ENCODE results near the gene USP28. TPM values are rescaled to one million over a fixed set of nuclear protein-coding genes. Genes with fewer than 3 reads are reported as not detected.

The USP28 gene
- total RNA-seq, 1 experiment from 2014 or later: 49.9 TPM

DNA sequence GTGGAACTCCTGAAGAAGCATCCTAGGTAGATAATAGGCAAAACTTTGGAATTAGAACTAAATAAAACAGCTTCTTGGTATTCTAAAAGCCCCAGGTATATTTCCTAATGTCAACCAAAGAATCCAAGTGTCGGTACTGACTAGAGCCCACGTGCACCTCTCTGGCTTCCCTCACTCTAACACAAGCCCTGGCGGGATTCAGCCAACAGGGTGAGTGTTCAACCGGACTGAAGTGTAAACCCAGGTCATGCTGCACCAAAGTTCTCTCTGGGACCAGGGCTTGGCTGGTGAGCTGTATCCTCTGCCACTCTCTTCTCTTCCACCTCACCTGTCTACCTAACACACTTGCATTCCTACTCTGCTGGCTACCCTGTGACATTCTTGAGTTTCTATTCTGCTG, 40.1 kb downstream of the USP28 start:
- Histone ChIP-seq H3K36me3 (peaks cover 11% of the 10 kb centered on the region), H3K4me1 (no peaks in the 10 kb centered on the region), H3K27ac (no peak overlapping the region), H3K4me3 (no peak overlapping the region), H3K9me3 (replicated peaks) (no peaks in the 10 kb centered on the region), H3K27me3 (no peaks in the 10 kb centered on the region)
- DNase-seq: no peak

DNA sequence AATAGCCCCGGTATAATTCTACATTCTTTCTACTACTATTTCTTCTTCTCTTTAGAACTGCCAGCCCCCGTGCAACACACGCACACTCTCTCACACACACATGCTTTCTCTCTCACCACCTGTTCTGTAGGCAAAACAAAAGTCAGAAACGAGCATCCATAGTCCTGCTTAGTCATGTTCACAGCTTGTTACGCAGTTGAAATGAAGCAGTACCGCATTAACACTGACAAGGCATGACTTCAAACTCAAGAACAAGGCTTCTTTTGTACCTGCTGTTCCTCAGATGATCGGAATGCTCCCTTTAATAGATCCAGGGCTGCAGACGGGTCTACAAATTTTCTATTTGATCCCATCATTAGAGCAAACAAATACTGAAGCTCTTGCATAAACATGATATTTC, 42.2 kb downstream of the USP28 start:
- no peak for DNase-seq
- Histone ChIP-seq H3K27me3 (no peaks in the 10 kb centered on the region), H3K27ac (no peak overlapping the region), H3K36me3 (no peaks in the 10 kb centered on the region; the same call in 1 of the 2 replicates), H3K4me3 (no peak overlapping the region), H3K9me3 (replicated peaks) (no peaks in the 10 kb centered on the region), H3K4me1 (no peaks in the 10 kb centered on the region)

DNA sequence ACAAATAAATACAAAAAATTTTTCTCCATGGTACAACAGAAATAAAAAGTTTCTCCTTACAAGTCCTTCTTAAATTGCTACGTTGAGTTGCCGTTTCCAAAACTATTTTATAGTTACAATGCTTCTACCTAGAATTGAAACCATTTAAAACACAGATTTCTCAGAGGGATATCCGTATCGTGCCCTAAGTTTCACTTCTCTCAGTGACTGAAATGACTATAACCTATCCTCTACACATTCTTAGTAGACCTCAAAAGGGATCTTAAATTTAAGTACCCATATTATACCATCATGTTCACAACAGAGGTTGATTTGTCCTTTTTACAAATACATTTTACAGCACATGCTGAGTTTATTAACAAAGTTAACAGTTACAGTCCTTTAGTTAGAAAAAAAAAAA, 44.1 kb downstream of the USP28 start:
- no peak overlapping the region for H3K4me3 ChIP-seq
- no peak for DNase-seq
- no peaks in the 10 kb centered on the region for H3K9me3 ChIP-seq (replicated peaks)
- no peaks in the 10 kb centered on the region; the same call in 1 of the 2 replicates for H3K36me3 ChIP-seq
- H3K27me3 ChIP-seq: no peaks in the 10 kb centered on the region
- H3K4me1 ChIP-seq: no peaks in the 10 kb centered on the region
- H3K27ac ChIP-seq: no peak overlapping the region

DNA sequence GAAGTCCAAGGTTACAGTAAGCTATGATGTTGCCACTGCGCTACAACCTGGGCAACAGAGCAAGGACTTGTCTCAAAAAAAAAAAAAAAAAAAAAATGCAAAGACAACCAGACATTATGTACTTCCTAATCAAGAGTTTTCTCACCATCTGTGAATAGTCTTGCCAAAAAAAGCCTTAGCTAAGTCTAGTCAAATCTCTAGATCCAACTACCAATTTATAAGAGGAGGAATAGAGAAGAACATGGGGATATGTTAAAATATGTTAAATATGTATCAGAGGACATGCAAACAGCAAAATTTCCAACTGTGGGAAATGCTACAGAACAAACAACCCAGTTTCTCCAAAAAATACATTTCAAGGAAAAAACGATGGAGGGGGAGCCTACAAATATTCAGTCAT, 45.6 kb downstream of the USP28 start:
- no peaks in the 10 kb centered on the region for H3K9me3 ChIP-seq (replicated peaks)
- peaks cover 10% of the 10 kb centered on the region for H3K36me3 ChIP-seq
- no peaks in the 10 kb centered on the region for H3K4me1 ChIP-seq
- H3K27me3 ChIP-seq: no peaks in the 10 kb centered on the region
- H3K4me3 ChIP-seq: no peak overlapping the region
- DNase-seq: no peak
- H3K27ac ChIP-seq: no peak overlapping the region

DNA sequence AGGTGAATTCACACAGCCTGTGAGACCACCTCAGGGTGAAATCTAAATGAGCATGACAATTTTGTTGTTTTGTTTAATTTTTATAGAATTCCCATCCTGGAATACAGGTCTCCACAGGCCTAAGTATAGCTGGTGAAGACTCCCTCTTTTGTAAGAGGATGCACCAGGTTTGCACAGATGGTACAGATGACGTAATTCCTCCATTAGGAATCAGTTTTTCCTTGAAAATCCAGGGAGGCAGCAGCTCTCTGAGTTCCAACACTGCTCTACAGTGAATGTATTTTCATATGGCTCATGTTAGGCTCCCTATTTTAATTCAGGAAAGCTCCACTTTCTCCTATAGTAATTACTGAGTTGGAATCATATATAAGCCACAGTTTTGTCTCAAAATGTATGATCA, 47.2 kb downstream of the USP28 start:
- Histone ChIP-seq H3K9me3 (replicated peaks) (no peaks in the 10 kb centered on the region), H3K27ac (no peak overlapping the region), H3K4me3 (no peak overlapping the region), H3K36me3 (peaks cover 12% of the 10 kb centered on the region), H3K4me1 (no peaks in the 10 kb centered on the region), H3K27me3 (no peaks in the 10 kb centered on the region)
- no peak for DNase-seq

DNA sequence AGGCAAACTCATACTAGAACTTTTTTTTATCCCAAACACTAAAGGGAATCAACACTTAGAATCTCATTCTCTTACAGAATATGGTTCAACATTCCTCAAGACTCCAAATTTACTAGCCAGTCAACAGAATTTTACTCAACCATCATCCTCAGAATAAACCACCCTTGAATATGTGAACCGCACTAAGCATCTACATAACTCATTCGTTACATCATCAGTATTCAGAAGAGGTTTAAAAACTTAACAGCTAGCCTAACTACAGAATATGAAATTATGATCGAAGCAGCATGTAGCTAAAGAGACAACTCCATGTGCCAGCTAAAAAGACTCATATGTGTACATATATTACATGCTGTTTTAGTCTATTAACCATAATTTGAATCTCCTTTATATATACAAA, 47.9 kb downstream of the USP28 start:
- no peaks in the 10 kb centered on the region for H3K27me3 ChIP-seq
- H3K9me3 ChIP-seq (replicated peaks): no peaks in the 10 kb centered on the region
- H3K36me3 ChIP-seq: peaks cover 12% of the 10 kb centered on the region
- no peak for DNase-seq
- H3K4me3 ChIP-seq: no peak overlapping the region
- H3K4me1 ChIP-seq: no peaks in the 10 kb centered on the region
- no peak overlapping the region for H3K27ac ChIP-seq

DNA sequence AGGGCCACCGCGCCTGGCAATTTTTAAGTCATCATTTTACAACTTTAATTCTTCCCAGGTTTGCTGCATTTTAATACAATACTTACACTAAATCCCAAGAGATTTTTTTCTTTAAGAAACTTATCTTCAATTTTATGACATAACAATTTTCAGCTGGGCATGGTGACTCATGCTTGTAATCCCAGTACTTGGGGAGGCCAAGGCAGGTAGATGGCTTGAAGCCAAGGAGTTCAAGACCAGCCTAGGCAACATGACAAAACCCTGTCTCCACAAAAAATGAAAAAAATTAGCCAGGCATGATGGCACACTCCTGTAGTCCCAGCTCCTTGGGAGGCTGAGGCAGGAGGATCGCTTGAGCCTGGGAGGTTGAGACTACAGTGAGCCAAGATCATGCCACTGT, 56.9 kb downstream of the USP28 start:
- no peaks in the 10 kb centered on the region for H3K4me1 ChIP-seq
- H3K27me3 ChIP-seq: no peaks in the 10 kb centered on the region
- no peak overlapping the region for H3K27ac ChIP-seq
- no peaks in the 10 kb centered on the region for H3K9me3 ChIP-seq (replicated peaks)
- H3K36me3 ChIP-seq: peaks cover 6% of the 10 kb centered on the region
- H3K4me3 ChIP-seq: no peak overlapping the region
- DNase-seq: no peak

DNA sequence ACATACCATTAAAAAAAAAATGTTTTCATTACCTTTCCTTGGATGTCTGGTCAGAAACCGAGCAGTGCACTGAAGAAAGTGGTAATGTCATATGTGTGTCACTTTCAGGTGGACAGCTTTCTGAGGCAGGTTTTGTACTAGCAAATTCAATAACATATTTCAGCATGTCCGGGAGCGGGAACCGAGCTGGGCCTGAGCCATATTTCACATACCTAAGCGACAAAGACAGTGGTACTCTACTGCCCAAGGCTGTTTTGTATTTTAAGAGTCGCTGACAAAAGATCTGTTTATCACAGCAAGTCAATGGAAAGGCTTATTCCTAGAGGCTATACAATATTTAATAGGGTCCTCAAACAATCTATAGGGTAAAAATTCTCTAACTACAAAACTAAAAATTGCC, 57.7 kb downstream of the USP28 start:
- Histone ChIP-seq H3K4me1 (no peaks in the 10 kb centered on the region), H3K27ac (no peak overlapping the region), H3K9me3 (replicated peaks) (no peaks in the 10 kb centered on the region), H3K36me3 (peaks cover 8% of the 10 kb centered on the region), H3K4me3 (no peak overlapping the region), H3K27me3 (no peaks in the 10 kb centered on the region)
- DNase-seq: no peak

DNA sequence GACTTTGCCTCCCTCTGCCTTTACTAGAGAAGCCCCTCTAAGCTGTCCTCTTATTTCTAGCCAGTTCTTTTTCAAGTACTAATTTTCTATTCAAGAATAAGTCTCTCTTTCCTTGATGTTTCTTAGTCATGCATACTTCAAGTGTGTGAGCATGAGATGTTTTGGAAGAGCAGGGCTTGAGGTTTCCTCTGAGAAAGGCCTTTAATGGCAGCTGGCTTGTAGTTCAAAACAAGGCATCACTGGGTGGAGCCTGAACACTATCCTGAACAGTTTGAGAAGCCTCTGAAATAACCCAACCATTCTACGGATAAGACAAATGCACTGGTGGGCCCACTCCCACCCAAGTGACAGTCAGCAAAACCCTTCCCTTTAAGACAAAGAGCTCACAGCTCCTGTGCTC, 58.2 kb downstream of the USP28 start:
- H3K27me3 ChIP-seq: no peaks in the 10 kb centered on the region
- H3K4me1 ChIP-seq: no peaks in the 10 kb centered on the region
- H3K36me3 ChIP-seq: peaks cover 11% of the 10 kb centered on the region
- DNase-seq: no peak
- no peak overlapping the region for H3K4me3 ChIP-seq
- no peaks in the 10 kb centered on the region for H3K9me3 ChIP-seq (replicated peaks)
- H3K27ac ChIP-seq: no peak overlapping the region

DNA sequence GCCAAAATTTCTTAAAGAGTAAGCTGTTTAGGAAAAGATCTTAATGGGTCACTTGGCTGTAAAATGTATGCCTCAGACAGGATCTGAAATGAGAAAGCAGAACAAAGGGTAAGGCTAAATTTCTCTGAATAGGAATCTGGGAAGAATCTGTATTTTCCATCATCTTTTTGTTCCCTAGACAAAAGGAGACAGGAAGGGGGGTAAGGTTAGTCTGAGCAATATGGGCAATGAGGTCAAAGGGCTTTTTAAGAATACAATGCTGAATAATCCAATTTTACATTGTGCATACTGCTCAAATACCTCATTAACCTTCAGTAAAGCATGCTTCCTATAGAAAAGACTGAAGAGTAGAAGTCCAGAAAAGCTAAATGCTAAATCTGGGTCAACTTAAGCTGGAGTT, 61.2 kb downstream of the USP28 start:
- Histone ChIP-seq H3K27me3 (no peaks in the 10 kb centered on the region), H3K9me3 (replicated peaks) (no peaks in the 10 kb centered on the region), H3K4me3 (no peak overlapping the region), H3K4me1 (no peaks in the 10 kb centered on the region), H3K36me3 (peaks cover 7% of the 10 kb centered on the region), H3K27ac (no peak overlapping the region)
- DNase-seq: no peak

DNA sequence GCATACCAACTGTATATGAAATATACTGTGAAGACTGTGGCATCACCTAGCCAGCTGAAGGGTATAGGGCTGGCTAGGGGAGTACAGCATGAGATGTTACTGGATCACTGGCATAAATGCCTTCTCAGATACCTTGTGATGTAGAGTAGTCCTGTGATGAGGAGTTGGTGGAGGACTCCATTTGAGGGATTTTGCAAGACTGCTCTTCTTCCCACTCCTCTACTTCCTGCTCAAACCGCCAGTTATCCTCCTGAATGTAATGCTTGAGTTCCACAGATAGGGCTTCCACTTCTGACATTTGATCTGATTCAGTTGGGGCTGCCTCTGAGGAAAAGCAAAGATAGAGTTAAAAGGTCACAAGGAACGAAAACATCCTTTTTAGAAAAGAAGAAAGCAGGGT, 66.4 kb downstream of the USP28 start:
- H3K9me3 ChIP-seq (replicated peaks): no peaks in the 10 kb centered on the region
- peaks cover 12% of the 10 kb centered on the region for H3K36me3 ChIP-seq
- H3K27ac ChIP-seq: no peak overlapping the region
- no peaks in the 10 kb centered on the region for H3K27me3 ChIP-seq
- no peak for DNase-seq
- H3K4me1 ChIP-seq: no peaks in the 10 kb centered on the region
- H3K4me3 ChIP-seq: no peak overlapping the region

DNA sequence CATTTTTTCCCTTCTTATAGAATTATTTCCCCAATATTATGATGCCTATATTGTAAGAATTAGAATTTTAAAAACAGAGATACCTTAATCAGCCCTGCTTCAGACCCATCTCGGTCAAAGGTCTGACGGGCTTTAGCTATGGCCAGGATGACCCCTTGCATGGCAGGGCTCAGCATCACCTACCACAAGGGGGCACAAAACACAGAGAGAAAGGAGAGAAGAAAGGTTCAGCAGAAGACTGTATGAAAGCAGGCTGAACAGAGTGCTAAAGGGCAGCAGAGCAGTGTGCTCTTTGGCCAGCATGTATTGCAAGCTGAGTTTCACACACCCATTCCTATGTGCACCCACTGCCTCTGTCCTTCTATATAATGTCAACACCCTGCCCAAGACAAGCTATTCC, 69.0 kb downstream of the USP28 start:
- peak; percentile 40 to 54 for DNase-seq
- H3K4me3 ChIP-seq: no peak overlapping the region
- no peaks in the 10 kb centered on the region for H3K27me3 ChIP-seq
- no peaks in the 10 kb centered on the region for H3K9me3 ChIP-seq (replicated peaks)
- no peaks in the 10 kb centered on the region for H3K4me1 ChIP-seq
- peaks cover 17% of the 10 kb centered on the region for H3K36me3 ChIP-seq
- H3K27ac ChIP-seq: no peak overlapping the region

DNA sequence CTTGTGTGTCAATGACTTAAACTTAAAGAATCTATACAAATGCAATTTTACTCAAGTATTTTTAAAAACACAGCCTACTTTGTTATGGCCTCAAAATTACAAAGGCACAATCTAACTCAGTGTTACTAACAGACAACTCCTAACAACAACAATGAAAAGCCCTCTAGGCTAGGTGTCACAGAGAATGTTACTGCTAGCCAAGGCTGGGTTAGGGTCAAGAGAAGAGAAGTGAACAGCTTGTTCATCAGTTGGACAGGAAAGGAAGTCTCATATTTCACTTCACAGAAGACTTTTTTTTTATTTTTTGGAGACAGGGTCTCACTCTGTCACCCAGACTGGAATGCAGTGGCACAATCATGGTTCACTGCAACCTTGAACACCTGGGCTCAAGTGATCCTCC, 69.7 kb downstream of the USP28 start:
- H3K27me3 ChIP-seq: no peaks in the 10 kb centered on the region
- peaks cover 17% of the 10 kb centered on the region for H3K36me3 ChIP-seq
- no peak overlapping the region for H3K27ac ChIP-seq
- DNase-seq: no peak
- H3K9me3 ChIP-seq (replicated peaks): no peaks in the 10 kb centered on the region
- no peak overlapping the region for H3K4me3 ChIP-seq
- no peaks in the 10 kb centered on the region for H3K4me1 ChIP-seq

DNA sequence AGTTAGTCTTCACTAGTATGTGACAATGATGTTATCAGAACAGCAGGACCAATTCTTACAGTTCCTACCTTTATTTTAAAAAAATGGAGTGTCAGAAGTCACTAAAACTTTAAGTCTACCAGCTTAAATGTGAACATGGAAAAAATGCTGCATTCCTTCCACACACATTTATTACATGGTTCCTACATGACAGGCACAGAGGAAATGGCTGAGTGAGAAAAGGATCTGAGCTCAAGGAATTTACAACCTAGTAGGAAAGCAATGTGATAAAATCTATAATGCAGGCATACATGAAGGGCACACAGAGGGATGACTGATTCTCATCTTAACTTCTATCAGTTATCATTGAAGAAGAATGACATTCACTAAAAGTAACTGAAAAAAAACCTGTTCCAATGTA, 72.8 kb downstream of the USP28 start:
- H3K27ac ChIP-seq: no peak overlapping the region
- no peak for DNase-seq
- peaks cover 13% of the 10 kb centered on the region for H3K36me3 ChIP-seq
- no peaks in the 10 kb centered on the region for H3K4me1 ChIP-seq
- no peaks in the 10 kb centered on the region for H3K27me3 ChIP-seq
- H3K9me3 ChIP-seq (replicated peaks): no peaks in the 10 kb centered on the region
- no peak overlapping the region for H3K4me3 ChIP-seq

DNA sequence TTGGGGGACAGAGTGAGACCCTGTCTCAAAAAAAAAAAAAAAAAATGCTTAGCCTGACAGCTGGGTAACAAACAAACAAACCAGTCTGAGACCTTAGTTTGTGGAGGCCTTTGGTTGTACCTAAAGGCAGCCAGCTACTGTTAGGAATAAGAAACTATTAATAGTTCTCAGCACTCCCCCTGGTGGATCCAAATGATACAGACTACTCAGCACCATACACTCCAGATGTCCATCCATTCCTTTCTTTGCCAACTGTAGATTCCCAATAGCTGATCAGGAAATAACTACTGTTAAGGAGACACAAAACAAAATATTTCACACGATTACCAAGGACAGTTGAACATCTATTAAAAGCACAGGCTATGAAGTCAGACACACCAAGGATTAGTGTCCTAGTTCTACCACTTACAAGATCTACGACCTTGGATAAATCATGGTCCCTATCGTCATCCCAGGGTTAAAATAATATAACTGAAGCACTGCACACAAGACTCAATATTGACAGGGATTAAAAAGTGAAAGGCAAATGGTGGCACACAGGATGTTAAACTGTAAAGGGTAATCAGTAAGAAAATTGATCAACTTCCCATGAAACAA, 78.6 kb downstream of the USP28 start:
- no peaks in the 10 kb centered on the region for H3K4me1 ChIP-seq
- peak; percentile 17 to 64 for DNase-seq
- no peaks in the 10 kb centered on the region for H3K27me3 ChIP-seq
- H3K9me3 ChIP-seq (replicated peaks): no peaks in the 10 kb centered on the region
- 0 out of 2 replicates have a peak, but pooled peaks cover 5% of the 10 kb centered on the region for H3K36me3 ChIP-seq
- H3K27ac ChIP-seq: no peak overlapping the region
- no peak overlapping the region for H3K4me3 ChIP-seq

DNA sequence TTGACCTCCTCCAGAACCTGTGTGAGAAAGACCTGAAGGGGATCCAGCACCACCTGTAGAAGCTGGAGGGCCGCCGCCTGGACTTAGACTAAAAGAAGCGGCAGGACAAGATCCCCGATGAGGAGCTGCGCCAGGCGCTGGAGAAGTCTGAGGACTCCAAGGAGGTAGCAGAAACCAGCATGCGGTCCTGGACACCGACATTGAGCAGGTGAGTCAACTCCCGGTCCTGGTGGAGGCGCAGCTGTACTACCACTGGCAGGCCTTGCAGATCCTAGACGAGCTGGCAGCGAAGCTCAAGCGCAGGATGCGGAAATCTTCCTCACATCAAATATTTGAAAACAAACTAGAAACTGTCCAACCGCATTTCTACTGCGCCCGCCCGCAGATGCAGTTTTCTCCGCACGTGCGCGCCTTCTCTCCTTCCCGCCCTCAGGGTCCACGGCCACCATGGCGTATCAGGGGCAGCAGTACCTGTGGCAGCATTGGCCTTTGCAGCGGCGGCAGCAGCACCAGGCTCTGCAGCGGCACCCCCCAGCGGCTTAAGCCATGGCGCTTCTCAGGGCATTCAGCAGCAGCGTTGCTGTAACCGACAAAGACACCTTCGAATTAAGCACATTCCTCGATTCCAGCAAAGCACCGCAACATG, 85.6 kb downstream of the USP28 start:
- Histone ChIP-seq H3K4me3 (no peak overlapping the region), H3K4me1 (no peaks in the 10 kb centered on the region), H3K27ac (no peak overlapping the region), H3K9me3 (replicated peaks) (no peaks in the 10 kb centered on the region), H3K36me3 (no peaks in the 10 kb centered on the region), H3K27me3 (no peaks in the 10 kb centered on the region)
- no peak for DNase-seq

Data from SJCRH30 (cell line).